ENCODE results near the gene CYP17A1.
"Not testable (repeated sequence)": the region's sequence is repeated elsewhere in the genome, so short reads cannot be mapped to it uniquely, and the experiment has no call there.

CYP17A1 gene

GRCh38 chr10:102850025-102850518, 12.9 kb upstream of the CYP17A1 start:
- DNase-seq, result no peak
- TF ChIP-seq GATA1 (IDR thresholded peaks at IDR 0.05; ENCODE audit: low read depth, low read length) (no peak), POLR2A (IDR thresholded peaks at IDR 0.05; ENCODE audit: low read length) (no peak)

- no peak for TF ChIP-seq GATA1 (IDR thresholded peaks at IDR 0.05; ENCODE audit: low read depth, low read length)
- no peak for TF ChIP-seq POLR2A (IDR thresholded peaks at IDR 0.05; ENCODE audit: low read length)
- DNase-seq, result no peak
These were observed 8.2 kb upstream of the CYP17A1 start for GRCh38 chr10:102845352-102845902.

GRCh38 chr10:102844190-102844776, 7.1 kb upstream of the CYP17A1 start:
- DNase-seq, result not testable (repeated sequence)

- not testable (repeated sequence) for DNase-seq
These were observed 5.9 kb upstream of the CYP17A1 start for GRCh38 chr10:102843139-102843538.

- DNase-seq, result no peak
- no peak for TF ChIP-seq POLR2A (IDR thresholded peaks at IDR 0.05; ENCODE audit: low read length)
- no peak for TF ChIP-seq GATA1 (IDR thresholded peaks at IDR 0.05; ENCODE audit: low read depth, low read length)
These were observed 4.7 kb upstream of the CYP17A1 start for GRCh38 chr10:102841827-102842345.

GRCh38 chr10:102838276-102838927, 1.2 kb upstream of the CYP17A1 start:
- DNase-seq, result peak in 1 of 2 experiments; percentile 20

GRCh38 chr10:102835007-102835482, 2.2 kb downstream of the CYP17A1 start:
- peak; percentile 79 to 90 for DNase-seq
- TF ChIP-seq POLR2A (IDR thresholded peaks at IDR 0.05; ENCODE audit: low read length) (no peak), GATA1 (IDR thresholded peaks at IDR 0.05; ENCODE audit: low read depth, low read length) (no peak)

- no peak for DNase-seq
- TF ChIP-seq POLR2A (IDR thresholded peaks at IDR 0.05; ENCODE audit: low read length), result no peak
- no peak for TF ChIP-seq GATA1 (IDR thresholded peaks at IDR 0.05; ENCODE audit: low read depth, low read length)
These were observed 3.1 kb downstream of the CYP17A1 start for GRCh38 chr10:102834143-102834542.

GRCh38 chr10:102832987-102833386, 4.2 kb downstream of the CYP17A1 start:
- no peak for TF ChIP-seq POLR2A (IDR thresholded peaks at IDR 0.05; ENCODE audit: low read length)
- no peak for TF ChIP-seq GATA1 (IDR thresholded peaks at IDR 0.05; ENCODE audit: low read depth, low read length)
- DNase-seq, result no peak

GRCh38 chr10:102832248-102832647, 5.0 kb downstream of the CYP17A1 start:
- TF ChIP-seq GATA1 (IDR thresholded peaks at IDR 0.05; ENCODE audit: low read depth, low read length), result no peak
- TF ChIP-seq POLR2A (IDR thresholded peaks at IDR 0.05; ENCODE audit: low read length), result no peak
- no peak for DNase-seq

- no peak for DNase-seq
- no peak for TF ChIP-seq POLR2A (IDR thresholded peaks at IDR 0.05; ENCODE audit: low read length)
- TF ChIP-seq GATA1 (IDR thresholded peaks at IDR 0.05; ENCODE audit: low read depth, low read length), result no peak
These were observed 5.7 kb downstream of the CYP17A1 start for GRCh38 chr10:102831322-102832071.

GRCh38 chr10:102827597-102827975, 9.6 kb downstream of the CYP17A1 start:
- no peak for TF ChIP-seq GATA1 (IDR thresholded peaks at IDR 0.05; ENCODE audit: low read depth, low read length)
- no peak for TF ChIP-seq POLR2A (IDR thresholded peaks at IDR 0.05; ENCODE audit: low read length)
- DNase-seq, result no peak

- DNase-seq, result no peak
- TF ChIP-seq POLR2A (IDR thresholded peaks at IDR 0.05; ENCODE audit: low read length) (no peak), GATA1 (IDR thresholded peaks at IDR 0.05; ENCODE audit: low read depth, low read length) (no peak)
These were observed 10.9 kb downstream of the CYP17A1 start for GRCh38 chr10:102826148-102826796.

GRCh38 chr10:102824664-102825063, 12.5 kb downstream of the CYP17A1 start:
- no peak for TF ChIP-seq GATA1 (IDR thresholded peaks at IDR 0.05; ENCODE audit: low read depth, low read length)
- TF ChIP-seq POLR2A (IDR thresholded peaks at IDR 0.05; ENCODE audit: low read length), result no peak
- DNase-seq, result no peak

Measured in erythroblast (primary cell).